ENCODE results near the gene TREH.

Gene TREH

GRCh38 chr11:118645066-118645715, 34.3 kb downstream of the TREH start:
- no peak for DNase-seq

GRCh38 chr11:118644496-118644895, 35.0 kb downstream of the TREH start:
- no peak for DNase-seq

GRCh38 chr11:118643995-118644345, 35.5 kb downstream of the TREH start:
- DNase-seq: no peak

GRCh38 chr11:118643142-118643994, 36.1 kb downstream of the TREH start:
- no peak for DNase-seq

GRCh38 chr11:118641397-118642019, 37.9 kb downstream of the TREH start:
- DNase-seq: no peak

GRCh38 chr11:118640332-118641154, 38.9 kb downstream of the TREH start:
- no peak for DNase-seq

- DNase-seq: no peak
Observed at GRCh38 chr11:118639899-118640298, 39.6 kb downstream of the TREH start.

- no peak for DNase-seq
Observed at GRCh38 chr11:118638726-118639125, 40.7 kb downstream of the TREH start.

GRCh38 chr11:118636569-118637290, 42.7 kb downstream of the TREH start:
- DNase-seq: no peak

GRCh38 chr11:118635642-118636041, 43.8 kb downstream of the TREH start:
- DNase-seq: no peak

GRCh38 chr11:118635237-118635591, 44.2 kb downstream of the TREH start:
- DNase-seq: no peak

- no peak for DNase-seq
Observed at GRCh38 chr11:118634431-118635236, 44.8 kb downstream of the TREH start.

- DNase-seq: no peak
Observed at GRCh38 chr11:118633979-118634378, 45.5 kb downstream of the TREH start.

GRCh38 chr11:118633319-118633690, 46.1 kb downstream of the TREH start:
- no peak for DNase-seq

- no peak for DNase-seq
Observed at GRCh38 chr11:118632577-118633318, 46.7 kb downstream of the TREH start.

GRCh38 chr11:118631142-118631909, 48.1 kb downstream of the TREH start:
- no peak for DNase-seq

GRCh38 chr11:118629761-118630661, 49.4 kb downstream of the TREH start:
- no peak for DNase-seq

- no peak for DNase-seq
Observed at GRCh38 chr11:118628861-118629549, 50.4 kb downstream of the TREH start.
